Globus pallidus (tissue), 1 donor: Measurements from ENCODE around the gene OR13D1.
"Not testable (repeated sequence)": the region's sequence is repeated elsewhere in the genome, so short reads cannot be mapped to it uniquely, and the experiment has no call there.

Source experiments
- DNase-seq: peaks from one replicate; pipeline ENCODE4 v3.0.0-alpha.2; 2015; ENCODE audit warnings: low spot score

The OR13D1 gene

GRCh38 chr9:104694218-104694617, at the start of gene OR13D1:
Gene OR13D1, plus strand, starts transcription at chr9:104694518. Its CDS starts 0 bp downstream, at chr9:104694518.
- DNase-seq = no peak

- no peak for DNase-seq
Observed at GRCh38 chr9:104658496-104659195, 35.7 kb upstream of the OR13D1 start.

- no peak for DNase-seq
Observed at GRCh38 chr9:104675611-104676010, 18.7 kb upstream of the OR13D1 start.

GRCh38 chr9:104682642-104683041, 11.7 kb upstream of the OR13D1 start:
- peak; percentile 38 for DNase-seq

GRCh38 chr9:104686081-104686480, 8.2 kb upstream of the OR13D1 start:
- no peak for DNase-seq

GRCh38 chr9:104700306-104700705, 6.0 kb downstream of the OR13D1 start:
- DNase-seq = no peak

- DNase-seq = not testable (repeated sequence)
Observed at GRCh38 chr9:104708737-104709136, 14.4 kb downstream of the OR13D1 start.

- DNase-seq = no peak
Observed at GRCh38 chr9:104711604-104712003, 17.3 kb downstream of the OR13D1 start.

GRCh38 chr9:104725014-104725413, 30.7 kb downstream of the OR13D1 start:
- no peak for DNase-seq

- no peak for DNase-seq
Observed at GRCh38 chr9:104738452-104738851, 44.1 kb downstream of the OR13D1 start.

GRCh38 chr9:104740621-104741020, 46.3 kb downstream of the OR13D1 start:
- DNase-seq = no peak

GRCh38 chr9:104743376-104743985, 49.2 kb downstream of the OR13D1 start:
- peak; percentile 66 for DNase-seq
